ENCODE data around the gene RCC2. TPM values are rescaled to one million over a fixed set of nuclear protein-coding genes. Genes with fewer than 3 reads are reported as not detected.

RCC2 gene
- total RNA-seq, 1 experiment from 2014 or later: 473 TPM

DNA sequence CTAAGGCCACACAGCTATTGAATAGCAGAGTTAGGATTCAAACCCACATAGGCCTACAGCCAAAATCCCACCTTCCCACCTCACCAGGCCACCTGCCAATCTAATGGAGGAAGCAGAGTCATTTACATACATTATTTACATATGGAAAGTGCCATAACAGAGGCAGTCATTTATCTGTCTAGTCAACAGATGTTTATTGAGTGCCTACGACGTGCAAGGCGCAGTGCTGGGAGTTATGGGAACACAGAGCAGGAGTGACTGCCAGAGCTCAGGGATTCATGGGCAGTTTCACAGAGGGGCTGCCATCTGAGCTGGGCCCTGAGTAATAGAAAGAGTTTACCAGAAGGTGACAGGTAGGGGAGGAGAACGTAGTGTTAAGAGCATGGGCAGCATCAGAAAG, 77.8 kb downstream of the RCC2 start:
- Mint-ChIP-seq H3K9me3 (no peaks in the 10 kb centered on the region; a peak in 1 of 5 replicates), H3K27me3 (ENCODE audit: low read depth) (peaks cover 3% of the 10 kb centered on the region), H3K36me3 (ENCODE audit: insufficient read depth in 1 of 3, low read depth in 3 of 3) (no peaks in the 10 kb centered on the region), H3K27ac (peak overlapping the region in 1 of 3 experiments; percentile 61; a peak in 1 of 7 replicates), H3K4me3 (no peak overlapping the region), H3K4me1 (peaks cover 5 to 8% of the 10 kb centered on the region in 2 experiments; a peak in 3 of 4 replicates)
- H2AFZ ChIP-seq (ENCODE audit: low read length): no peak overlapping the region
- H2BK120ac ChIP-seq (ENCODE audit: low read depth, low read length, poor library complexity, severe bottlenecking): no peak overlapping the region
- no peak overlapping the region for H2BK20ac ChIP-seq (ENCODE audit: low read depth, low read length, poor library complexity, severe bottlenecking)
- H4K20me1 ChIP-seq (ENCODE audit: control insufficient read depth, insufficient read depth, insufficient read length): no peaks in the 10 kb centered on the region
- H3K27ac ChIP-seq (ENCODE audit: insufficient read length, low read depth, low read length): no peak overlapping the region
- H2AK5ac ChIP-seq (ENCODE audit: insufficient read length, low read length): no peak overlapping the region
- H4K91ac ChIP-seq (ENCODE audit: insufficient read length, low read depth, low read length): no peak overlapping the region
- WGBS (ENCODE audit: extremely low coverage, insufficient read length, low lambda C conversion rate): no CpG with 5 or more reads among the region's 4 CpGs
- H3K23ac ChIP-seq (ENCODE audit: insufficient read length, low read depth, low read length): no peak overlapping the region
- no peaks in the 10 kb centered on the region for H3K27me3 ChIP-seq (ENCODE audit: insufficient read depth, low read length)
- no peak overlapping the region for H3K4ac ChIP-seq (ENCODE audit: low read depth, low read length)
- H3K79me1 ChIP-seq (ENCODE audit: insufficient read depth, low read depth, low read length, poor library complexity, severe bottlenecking): no peaks in the 10 kb centered on the region
- no peak overlapping the region for H2BK15ac ChIP-seq (ENCODE audit: low read depth, low read length)
- TF ChIP-seq CTCF (conservative IDR thresholded peaks at IDR 0.05): no peak
- no peak overlapping the region for H3K14ac ChIP-seq (ENCODE audit: insufficient read depth, low read length)
- no peak overlapping the region for H4K8ac ChIP-seq (replicated peaks; ENCODE audit: insufficient read length, low read depth, low read length)
- H3K79me2 ChIP-seq (ENCODE audit: insufficient read depth, low read length): no peaks in the 10 kb centered on the region
- H3K9ac ChIP-seq (ENCODE audit: extremely low read depth, insufficient read length, low read length): no peak overlapping the region
- peak; percentile 16 for DNase-seq
- no peaks in the 10 kb centered on the region for H3K23me2 ChIP-seq (ENCODE audit: insufficient read length, low read depth, low read length, poor library complexity, severe bottlenecking)
- no peaks in the 10 kb centered on the region for H3K4me1 ChIP-seq (ENCODE audit: insufficient read depth, low read length)
- H4K5ac ChIP-seq (ENCODE audit: insufficient read length, low read depth, low read length): no peak overlapping the region
- H3K56ac ChIP-seq (ENCODE audit: insufficient read length, low read depth, low read length): no peak overlapping the region
- H3K9me3 ChIP-seq (ENCODE audit: control insufficient read depth, low read depth, low read length): no peaks in the 10 kb centered on the region
- no peak overlapping the region for H2BK12ac ChIP-seq (ENCODE audit: insufficient read length, low read depth, low read length)
- no peak overlapping the region for H3K18ac ChIP-seq (ENCODE audit: insufficient read length, low read depth, low read length)
- no peak overlapping the region for H3T11ph ChIP-seq (ENCODE audit: low read length)
- H3K4me2 ChIP-seq (ENCODE audit: insufficient read depth, insufficient read length, low read length): no peak overlapping the region
- no peak overlapping the region for H2BK5ac ChIP-seq (ENCODE audit: insufficient read length, low read length)
